ENCODE results near the gene SH3RF3.

SH3RF3 gene

DNA sequence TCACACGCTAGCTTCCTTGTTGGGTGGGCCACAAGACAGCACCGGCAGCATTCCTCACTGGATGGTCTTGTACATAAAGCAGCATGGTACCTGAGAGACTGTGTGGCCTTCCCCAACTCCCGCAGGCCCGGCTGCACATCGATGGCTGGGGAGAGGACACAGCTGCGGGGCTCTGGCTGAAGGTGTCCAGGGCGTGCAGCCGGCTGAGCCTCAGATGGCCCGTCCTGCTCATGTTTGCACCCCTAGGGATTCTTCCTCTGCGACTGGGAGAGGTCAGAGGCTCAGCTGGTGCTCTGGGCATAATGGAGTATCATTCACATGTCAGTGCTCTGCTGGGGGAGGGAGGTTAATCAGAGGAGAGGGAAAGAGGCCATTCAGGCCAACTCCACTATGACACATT lies 276.9 kb downstream of the SH3RF3 start:
- DNase-seq (ENCODE audit: low read depth, low spot score) = no peak
- ChIA-PET POLR2A (no interaction called here), CTCF (no interaction called here)
- TF ChIP-seq, protein P1, sequence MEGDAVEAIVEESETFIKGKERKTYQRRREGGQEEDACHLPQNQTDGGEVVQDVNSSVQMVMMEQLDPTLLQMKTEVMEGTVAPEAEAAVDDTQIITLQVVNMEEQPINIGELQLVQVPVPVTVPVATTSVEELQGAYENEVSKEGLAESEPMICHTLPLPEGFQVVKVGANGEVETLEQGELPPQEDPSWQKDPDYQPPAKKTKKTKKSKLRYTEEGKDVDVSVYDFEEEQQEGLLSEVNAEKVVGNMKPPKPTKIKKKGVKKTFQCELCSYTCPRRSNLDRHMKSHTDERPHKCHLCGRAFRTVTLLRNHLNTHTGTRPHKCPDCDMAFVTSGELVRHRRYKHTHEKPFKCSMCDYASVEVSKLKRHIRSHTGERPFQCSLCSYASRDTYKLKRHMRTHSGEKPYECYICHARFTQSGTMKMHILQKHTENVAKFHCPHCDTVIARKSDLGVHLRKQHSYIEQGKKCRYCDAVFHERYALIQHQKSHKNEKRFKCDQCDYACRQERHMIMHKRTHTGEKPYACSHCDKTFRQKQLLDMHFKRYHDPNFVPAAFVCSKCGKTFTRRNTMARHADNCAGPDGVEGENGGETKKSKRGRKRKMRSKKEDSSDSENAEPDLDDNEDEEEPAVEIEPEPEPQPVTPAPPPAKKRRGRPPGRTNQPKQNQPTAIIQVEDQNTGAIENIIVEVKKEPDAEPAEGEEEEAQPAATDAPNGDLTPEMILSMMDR (IDR thresholded peaks at IDR 0.05; ENCODE audit: insufficient read depth, low read length, missing control alignments) = no peak
- no peak overlapping the region for H3K4me3 ChIP-seq (ENCODE audit: low read depth, low read length)

DNA sequence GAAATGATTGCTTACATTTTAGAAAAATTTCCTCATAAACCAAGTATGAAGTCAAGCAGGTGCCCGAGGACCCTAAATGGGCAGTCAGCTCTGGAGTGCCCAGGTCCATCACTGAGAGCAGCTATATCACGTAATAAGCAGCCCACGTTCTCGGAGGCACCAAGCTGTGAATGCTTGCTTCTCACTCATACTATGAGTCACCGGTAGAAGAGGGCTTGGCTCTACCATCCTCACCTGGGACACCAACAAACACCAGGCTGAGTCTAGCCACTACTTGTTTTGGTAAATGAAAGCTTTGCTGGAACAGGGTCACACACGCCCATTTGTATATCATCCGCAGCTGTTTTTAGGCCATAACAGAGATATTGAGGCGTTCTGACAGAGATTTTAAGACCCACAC lies 277.3 kb downstream of the SH3RF3 start:
- CTCF ChIA-PET = no interaction called here
- no peak for DNase-seq (ENCODE audit: low read depth, low spot score)

DNA sequence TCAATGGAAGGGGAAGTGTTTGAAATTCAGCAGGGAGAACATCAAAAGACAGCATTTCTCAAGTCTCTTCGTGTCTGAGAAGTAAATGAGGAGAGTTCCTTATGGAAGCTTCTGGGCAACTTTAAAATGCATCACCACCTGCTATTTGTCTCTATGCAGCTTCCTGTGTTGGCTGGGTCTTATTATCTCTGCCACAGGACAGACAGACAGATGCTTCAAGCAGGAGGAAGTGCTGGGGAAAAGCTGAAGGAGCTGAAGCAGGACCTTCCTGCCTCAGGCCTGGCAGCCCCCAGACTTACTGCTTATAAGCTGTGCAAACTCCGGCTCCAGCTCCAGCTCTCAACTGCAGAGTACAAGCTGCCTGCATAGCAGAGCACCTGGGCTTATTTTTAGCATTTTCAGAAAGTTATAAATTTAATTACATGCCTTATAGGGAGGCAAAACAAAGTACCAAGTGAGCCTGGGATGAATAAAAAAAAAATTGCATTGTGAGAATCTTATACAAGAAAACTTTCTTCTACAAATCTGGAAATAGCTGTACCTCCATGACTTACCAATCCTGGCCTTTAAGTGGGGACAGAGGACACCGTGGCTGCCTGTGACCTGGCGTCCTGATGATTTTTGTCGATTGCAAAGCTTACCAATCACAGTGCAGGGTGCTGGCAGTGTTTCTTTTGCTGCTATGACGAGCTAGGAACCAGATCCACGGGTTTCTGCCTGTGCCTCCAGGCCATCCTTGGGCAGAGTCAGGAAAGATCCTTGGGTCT lies 278.5 kb downstream of the SH3RF3 start:
- H3K4me3 ChIP-seq (ENCODE audit: low read depth, low read length) = no peak overlapping the region
- POLR2A ChIA-PET = no interaction called here
- CTCF ChIA-PET = interaction anchor here (0.9 to 1.5 kb wide), 2 partner anchors 103 to 280 kb away, joined by 3 to 5 read pairs; no protein-coding TSS in a partner anchor
- no peak for DNase-seq (ENCODE audit: low read depth, low spot score)
- TF ChIP-seq, protein P1 (IDR thresholded peaks at IDR 0.05; ENCODE audit: insufficient read depth, low read length, missing control alignments) = no peak

More for the DNA sequence above, 277.3 kb downstream of the SH3RF3 start:
- TF ChIP-seq, protein P1 (IDR thresholded peaks at IDR 0.05; ENCODE audit: insufficient read depth, low read length, missing control alignments) = no peak
- POLR2A ChIA-PET = no interaction called here
- no peak overlapping the region for H3K4me3 ChIP-seq (ENCODE audit: low read depth, low read length)

DNA sequence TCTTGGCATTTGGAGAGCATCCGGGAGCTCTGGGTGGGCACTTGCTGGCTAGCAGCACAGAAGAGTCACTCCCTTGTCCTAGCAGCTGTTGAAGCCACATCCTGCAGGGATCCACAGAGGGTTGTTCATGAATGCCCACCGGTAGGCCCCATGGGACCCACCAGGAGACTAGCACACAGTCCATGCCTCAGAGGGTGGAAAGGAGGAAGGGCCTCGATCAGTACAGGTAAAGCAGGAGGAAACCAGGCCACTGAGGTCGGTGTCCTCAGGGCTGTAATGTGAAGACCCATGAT lies 279.0 kb downstream of the SH3RF3 start:
- no peak for DNase-seq (ENCODE audit: low read depth, low spot score)
- ChIA-PET CTCF (interaction anchor here (0.9 to 1.5 kb wide), 2 partner anchors 102 to 280 kb away, joined by 3 to 5 read pairs; no protein-coding TSS in a partner anchor), POLR2A (no interaction called here)
- TF ChIP-seq, protein P1 (IDR thresholded peaks at IDR 0.05; ENCODE audit: insufficient read depth, low read length, missing control alignments) = no peak
- H3K4me3 ChIP-seq (ENCODE audit: low read depth, low read length) = no peak overlapping the region

DNA sequence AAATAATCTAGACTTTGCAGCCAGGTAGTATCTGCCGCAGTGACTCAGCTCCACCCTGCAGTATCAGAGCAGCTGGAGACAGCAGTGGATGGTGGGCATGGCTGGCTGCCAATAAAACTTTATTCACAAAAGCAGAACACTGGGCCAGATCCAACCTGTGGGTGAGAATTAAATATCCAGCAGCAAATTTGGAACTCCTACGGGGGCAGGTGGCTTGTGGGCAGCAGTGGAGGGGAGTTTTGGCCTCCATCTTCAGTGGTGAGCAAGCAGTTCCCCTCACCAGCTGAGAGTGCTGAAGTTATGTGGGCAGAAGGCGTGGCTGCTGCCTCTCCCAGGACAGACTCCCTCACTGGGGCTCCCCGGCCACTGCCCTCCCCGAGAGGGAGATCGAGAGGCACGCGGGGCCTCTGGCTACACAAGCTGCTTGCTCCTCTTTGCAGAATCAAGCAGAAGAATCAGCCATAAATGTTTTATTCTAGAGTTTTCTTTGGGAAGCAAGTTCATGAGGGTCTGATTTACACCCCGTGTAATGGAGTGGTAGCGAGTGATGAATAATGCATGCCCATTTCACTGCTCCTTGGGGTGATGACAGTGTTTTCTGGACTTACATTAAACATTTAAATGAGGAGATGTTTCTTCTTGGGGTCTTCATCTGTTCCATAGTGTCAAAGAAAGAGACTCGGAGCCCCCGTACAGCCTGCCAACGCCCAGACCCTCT lies 280.5 kb downstream of the SH3RF3 start:
- CTCF ChIA-PET = interaction anchor here (0.6 to 1.0 kb wide), 2 partner anchors 13 to 350 kb away, joined by 3 read pairs; no protein-coding TSS in a partner anchor
- POLR2A ChIA-PET = no interaction called here
- no peak for DNase-seq (ENCODE audit: low read depth, low spot score)
- TF ChIP-seq, protein P1 (IDR thresholded peaks at IDR 0.05; ENCODE audit: insufficient read depth, low read length, missing control alignments) = no peak
- H3K4me3 ChIP-seq (ENCODE audit: low read depth, low read length) = no peak overlapping the region

DNA sequence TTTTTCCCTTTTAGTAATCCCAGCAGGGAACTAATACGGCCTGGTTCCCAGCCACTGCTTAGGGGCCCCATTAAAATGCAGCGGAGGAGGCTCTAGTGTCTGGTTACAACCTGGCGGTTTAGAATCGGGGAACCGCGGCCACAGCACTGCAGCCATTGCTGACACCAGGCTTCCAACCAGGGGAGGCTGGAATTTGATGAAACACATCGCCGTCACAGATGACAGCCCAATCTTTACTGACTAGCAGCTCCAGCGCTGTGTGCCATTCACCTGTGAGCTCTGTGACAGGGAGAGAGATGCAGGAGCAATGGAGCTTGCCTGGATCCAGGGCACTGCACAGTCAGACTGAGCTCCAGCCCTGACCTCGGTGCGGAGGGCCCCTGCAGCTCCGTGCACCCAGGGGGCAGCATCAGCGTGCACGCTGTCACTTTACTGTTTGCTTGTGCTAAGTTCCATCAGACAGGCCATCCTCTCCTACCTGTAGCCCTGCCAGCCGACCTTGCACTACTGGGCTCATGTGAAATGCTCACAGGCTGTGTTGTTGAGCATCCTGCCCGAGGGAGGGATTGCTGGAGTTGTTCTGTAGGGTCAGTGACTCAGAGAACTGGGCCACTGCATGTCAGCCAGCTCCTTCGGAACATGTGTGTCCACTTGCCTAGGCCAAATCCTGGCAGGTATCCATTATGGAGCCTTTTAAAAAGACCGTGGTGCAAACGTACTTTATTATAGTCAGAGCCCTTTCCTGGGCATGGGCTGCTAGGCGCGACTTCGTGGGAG lies 281.2 kb downstream of the SH3RF3 start:
- H3K4me3 ChIP-seq (ENCODE audit: low read depth, low read length) = no peak overlapping the region
- ChIA-PET POLR2A (no interaction called here), CTCF (no interaction called here)
- TF ChIP-seq, protein P1 (IDR thresholded peaks at IDR 0.05; ENCODE audit: insufficient read depth, low read length, missing control alignments) = no peak
- DNase-seq (ENCODE audit: low read depth, low spot score) = no peak

All from AG04449 (cell line).